Activated CD8-positive, alpha-beta memory T cell treated with anti-CD3 and anti-CD28 coated beads for 24 hours (primary cell): Measurements from ENCODE around the gene AP2A2.
"Not testable (repeated sequence)": the region's sequence is repeated elsewhere in the genome, so short reads cannot be mapped to it uniquely, and the experiment has no call there.

Experiments used
- DNase-seq: peaks from one replicate; pipeline ENCODE4 v3.0.0-alpha.2; 2020

The AP2A2 gene

DNA sequence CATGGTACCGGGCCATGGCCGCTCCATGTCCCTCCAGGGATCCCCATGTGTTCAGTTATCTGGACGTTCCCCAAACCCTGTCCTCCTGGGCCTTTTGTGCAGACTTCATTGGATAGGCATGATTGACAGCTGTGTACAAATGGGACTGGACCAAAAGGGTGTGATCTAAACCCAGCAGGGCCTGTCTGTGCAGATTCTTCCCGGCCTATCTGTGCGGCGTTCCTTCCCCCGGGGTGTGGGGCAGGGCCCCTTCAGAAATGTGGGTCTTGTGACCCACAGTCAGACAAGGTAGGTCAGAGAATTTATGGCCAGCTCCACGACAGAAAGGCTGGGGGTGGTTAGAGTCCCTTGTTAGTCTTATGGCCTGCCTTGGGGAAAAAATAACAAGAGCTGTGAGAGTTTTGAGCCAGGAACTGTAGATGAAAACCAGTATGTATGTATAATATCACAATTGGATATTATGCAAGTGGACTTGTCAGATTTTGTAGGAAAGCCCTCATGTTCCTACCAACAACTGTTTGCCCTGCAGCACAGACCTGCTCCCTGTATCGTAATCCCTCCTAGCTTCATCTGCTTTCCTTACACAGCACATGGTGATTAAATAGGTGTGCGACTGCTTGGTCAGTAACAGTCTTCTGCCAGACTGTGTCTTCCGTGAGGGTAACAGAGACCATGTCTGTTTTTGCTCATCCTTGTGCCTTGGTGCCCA, 31.7 kb downstream of the AP2A2 start:
- no peak for DNase-seq

DNA sequence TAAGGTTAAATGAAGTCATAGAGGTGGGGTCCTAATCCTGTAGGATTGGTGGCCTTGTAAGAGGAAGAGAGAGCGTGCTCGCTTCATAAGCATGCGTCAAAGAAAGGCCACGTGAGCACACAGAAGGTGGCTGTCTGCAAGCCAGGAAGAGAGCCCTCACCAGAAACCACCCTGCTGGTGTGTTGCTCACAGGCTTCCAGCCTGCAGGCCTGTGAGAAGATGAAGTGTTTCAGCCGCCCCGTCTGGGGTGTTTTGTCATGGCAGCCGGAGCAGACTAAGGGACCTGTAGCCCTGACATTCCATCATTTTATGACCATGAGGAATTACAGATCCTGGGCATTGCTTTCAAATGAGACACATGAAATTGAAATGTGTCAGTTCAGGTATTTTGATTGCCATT, 32.4 kb downstream of the AP2A2 start:
- no peak for DNase-seq

DNA sequence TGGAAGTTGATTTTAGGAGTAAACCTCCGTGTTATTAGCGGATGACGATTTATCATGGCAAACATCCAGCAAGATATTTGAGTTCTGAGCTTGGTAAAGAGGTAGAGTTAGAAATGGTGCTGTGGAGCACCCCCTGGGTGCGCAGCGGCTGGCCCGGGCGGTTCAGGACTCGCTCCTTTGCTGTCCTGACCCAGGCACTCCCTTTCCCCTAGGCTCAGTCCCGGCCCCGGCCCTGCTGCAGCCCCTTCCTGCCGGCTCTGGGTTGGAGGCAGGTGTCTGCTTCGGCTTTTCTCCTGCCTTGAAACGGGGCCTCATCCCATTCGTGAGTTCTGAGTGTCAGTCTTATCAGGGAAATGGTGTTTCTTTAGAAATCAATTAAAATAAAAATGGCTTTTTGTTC, 33.4 kb downstream of the AP2A2 start:
- DNase-seq = no peak

DNA sequence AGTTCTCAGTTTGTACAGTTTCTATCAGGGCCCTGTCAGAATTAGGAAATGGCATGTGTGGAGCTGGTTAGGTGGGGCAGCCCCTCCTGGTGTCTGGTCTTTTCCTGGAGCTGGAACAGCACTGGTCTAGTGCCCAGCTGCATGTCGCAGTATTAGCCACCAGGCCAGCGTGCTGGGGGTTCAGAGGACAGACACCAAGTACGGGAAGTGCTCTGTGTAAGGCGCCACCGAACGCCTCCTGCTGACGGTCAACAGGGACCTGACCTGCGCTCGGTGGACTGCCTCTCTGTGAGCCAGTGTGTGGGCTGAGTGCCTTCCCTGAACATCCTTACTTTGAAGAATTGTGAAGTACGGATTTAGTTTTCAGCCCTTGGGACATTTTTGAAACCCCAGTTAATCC, 33.9 kb downstream of the AP2A2 start:
- DNase-seq = no peak

DNA sequence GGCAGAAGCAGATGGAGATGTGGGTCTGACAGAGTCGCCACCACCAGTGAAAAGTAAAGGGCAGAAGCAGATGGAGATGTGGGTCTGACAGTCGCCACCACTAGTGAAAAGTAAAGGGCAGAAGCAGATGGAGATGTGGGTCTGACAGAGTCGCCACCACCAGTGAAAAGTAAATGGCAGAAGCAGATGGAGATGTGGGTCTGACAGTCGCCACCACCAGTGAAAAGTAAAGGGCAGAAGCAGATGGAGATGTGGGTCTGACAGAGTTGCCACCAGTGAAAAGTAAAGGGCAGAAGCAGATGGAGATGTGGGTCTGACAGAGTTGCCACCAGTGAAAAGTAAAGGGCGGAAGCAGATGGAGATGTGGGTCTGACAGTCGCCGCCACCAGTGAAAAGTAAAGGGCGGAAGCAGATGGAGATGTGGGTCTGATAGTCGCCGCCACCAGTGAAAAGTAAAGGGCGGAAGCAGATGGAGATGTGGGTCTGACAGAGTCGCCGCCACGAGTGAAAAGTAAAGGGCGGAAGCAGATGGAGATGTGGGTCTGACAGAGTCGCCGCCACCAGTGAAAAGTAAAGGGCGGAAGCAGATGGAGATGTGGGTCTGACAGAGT, 35.7 kb downstream of the AP2A2 start:
- DNase-seq = not testable (repeated sequence)

DNA sequence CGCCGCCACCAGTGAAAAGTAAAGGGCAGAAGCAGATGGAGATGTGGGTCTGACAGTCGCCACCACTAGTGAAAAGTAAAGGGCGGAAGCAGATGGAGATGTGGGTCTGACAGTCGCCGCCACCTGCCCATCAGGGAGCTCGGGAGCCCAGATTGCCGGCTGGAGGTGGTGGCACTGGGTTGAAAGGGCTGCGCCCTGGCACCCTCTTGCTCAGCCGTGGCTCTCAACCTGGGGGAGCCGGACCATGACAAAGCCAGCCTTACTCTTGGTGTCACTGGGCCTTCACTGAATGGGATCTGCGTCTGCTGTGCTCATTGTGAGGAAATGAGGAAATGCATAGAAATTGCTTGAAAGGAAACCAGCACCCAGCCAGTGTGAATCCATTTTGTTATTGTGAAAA, 36.3 kb downstream of the AP2A2 start:
- no peak for DNase-seq

DNA sequence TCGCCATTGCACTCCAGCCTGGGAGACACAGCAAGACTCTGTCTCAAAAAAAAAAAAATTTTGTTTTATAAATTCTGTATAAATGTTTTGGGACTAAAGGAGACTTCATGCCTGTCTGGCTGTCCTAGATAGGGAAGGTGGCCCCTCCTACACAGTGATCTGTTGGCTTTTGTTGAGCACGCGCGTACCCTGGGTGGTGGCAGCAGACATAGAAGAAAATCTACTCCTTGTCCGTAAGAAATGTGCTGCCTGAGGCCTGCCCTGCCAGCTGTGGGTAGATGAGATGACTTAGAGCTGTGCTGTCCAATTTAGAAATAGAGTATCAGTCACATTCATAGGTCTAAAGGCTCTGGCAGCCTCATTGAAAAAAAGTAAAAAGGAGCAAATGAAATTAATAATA, 37.0 kb downstream of the AP2A2 start:
- no peak for DNase-seq

DNA sequence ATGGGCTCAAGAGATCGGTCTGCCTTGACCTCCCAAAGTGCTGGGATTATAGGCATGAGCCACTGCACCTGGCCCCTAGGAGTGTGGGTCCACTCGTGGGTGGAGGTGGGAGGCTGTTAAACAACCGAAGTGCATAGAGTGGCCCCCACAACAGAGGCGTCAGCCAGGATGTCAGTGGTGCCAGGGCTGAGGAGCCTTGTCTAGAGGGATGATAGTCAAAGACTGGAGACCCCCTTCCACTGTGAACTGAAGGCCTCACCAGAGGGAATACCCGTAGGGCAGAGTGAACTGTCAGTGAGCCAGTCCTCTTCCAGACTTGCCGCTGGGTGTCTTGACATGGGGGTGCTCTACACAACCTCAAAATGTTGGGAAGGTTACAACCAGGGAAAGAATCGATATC, 38.2 kb downstream of the AP2A2 start:
- no peak for DNase-seq

DNA sequence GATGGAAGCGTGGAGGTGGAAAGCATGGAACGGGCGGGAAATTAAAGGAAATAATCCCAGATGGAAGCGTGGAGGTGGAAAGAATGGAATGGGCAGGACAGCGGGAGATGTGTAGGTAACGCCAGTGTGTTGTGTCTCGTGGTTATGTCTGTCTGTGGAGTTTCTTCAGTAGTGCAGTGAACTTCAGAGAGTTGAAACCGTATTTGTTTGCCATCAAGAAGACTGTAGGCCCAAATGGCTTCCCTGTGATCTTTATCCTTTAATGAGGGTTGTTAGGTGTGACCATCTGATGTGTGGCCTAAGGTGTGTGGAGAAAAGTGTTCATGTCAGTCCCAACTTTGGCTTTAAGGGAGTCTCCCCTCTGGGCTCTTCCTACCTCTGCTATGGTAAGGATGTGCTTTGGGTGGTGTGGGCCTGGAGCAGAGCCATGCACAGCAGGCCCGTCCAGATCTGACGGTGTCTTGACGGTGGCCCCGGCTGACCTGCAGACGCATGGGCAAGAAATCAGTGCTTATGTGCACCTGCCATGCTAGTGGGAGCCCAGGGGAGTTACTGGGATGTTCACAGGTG, 39.6 kb downstream of the AP2A2 start:
- no peak for DNase-seq

DNA sequence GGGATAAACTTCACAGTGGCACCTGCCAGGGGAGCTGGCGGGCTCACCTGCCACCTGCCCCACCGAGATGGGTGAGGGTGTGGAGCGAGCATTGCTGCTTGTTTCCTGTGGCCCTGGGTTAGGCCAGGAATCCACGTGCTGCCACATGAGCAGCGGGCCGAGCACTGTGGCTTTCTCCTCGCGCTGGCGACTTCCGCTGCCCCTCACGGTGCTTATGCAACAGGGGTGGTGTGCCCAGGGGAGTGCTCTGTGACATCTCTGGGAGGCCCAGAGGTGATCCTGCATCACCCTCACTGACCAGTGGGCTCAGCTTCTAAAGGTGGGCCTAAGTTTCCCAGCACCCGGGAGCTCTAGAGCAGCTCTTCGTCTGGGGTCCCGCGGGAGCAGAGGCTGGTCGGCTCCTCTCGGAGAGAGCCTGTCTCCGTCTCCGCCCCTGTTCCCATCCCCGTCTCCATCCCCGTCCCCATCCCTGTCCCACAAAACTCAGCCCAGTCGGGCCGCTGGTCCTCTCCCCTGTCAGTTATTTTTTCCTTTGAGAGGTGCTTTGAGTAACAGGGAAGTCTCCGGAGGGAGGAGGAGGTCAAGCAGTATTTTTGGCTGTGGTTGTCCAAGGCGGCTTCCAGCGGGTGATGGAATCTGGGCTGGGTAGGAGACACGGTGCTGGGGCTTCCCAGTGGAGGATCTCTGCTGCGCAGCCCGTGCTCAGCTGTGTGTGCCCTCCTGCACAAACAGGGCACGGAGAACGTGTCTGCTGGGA, 42.5 kb downstream of the AP2A2 start:
- DNase-seq = no peak

DNA sequence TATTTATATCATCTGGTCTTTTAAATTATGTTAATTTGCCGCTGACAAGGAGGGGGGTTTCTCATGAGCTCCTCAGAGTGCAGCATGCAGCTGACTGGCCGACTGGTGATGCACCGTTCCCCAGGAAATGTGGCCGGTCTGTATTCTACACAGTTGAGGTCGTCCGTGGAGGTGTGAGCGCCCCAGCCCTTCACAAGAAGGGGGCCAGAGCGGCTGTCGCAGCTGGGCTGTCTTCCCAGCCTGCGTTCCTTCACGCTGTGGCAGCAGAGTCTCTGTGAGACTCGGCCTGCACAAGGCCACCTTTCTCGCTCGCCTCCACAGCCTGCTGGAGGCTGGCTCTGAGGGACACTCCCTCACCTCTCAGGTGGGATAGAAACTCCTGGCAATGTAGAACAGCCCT, 43.2 kb downstream of the AP2A2 start:
- no peak for DNase-seq

DNA sequence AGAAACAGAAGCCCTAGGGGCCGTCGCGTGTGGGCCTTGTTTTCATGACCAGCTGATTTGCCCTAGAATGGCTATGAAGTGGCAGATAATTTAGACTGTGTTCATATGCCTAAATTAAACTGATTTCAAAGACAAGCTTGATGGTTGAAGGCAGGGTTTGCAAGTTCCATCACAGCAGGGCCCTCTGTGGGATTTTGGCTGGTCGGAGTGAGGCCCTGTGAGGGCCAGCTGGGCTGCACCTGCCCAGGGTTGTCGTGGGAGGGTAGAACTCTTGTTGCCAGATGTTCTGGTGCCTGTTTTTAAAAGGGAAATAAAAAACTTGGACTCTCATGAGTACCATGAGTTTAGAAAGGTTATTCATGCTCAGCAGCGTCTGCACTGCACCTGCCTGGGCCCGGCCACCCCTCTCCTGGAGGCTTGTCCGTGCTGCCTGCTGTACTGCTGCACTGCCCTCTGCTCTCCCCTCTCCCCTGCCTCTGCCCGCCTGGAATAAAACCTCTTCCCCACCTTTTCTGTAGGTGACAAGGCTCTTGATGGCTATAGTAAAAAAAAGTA, 44.1 kb downstream of the AP2A2 start:
- DNase-seq = no peak

DNA sequence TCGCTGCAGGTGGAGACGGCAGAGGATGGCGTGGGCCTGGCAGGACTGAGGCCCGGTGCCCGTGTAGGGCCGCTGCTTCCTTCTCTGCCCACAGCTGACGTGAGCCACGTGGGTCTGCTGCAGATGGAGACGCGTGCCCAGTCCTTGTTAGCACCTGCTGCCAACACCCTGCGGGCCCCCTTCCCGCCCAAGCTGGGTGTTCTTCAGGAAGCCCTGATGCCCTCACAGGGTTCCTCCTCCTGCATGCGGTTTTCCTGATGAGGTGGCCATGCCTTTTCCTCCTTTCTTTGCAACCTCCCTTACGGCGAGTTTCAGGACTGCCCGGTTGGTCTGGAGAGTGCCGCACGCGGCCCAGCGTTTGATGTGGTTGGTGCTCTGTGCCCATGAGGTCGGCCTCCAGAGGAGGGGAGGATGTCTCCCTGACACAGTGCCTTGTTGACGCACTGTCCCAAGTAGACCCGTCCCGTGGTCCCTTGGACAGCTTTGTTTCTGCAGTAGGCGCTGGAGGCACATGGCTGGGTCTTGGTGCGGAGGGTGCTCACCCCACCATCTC, 44.7 kb downstream of the AP2A2 start:
- peak; percentile 65 for DNase-seq

DNA sequence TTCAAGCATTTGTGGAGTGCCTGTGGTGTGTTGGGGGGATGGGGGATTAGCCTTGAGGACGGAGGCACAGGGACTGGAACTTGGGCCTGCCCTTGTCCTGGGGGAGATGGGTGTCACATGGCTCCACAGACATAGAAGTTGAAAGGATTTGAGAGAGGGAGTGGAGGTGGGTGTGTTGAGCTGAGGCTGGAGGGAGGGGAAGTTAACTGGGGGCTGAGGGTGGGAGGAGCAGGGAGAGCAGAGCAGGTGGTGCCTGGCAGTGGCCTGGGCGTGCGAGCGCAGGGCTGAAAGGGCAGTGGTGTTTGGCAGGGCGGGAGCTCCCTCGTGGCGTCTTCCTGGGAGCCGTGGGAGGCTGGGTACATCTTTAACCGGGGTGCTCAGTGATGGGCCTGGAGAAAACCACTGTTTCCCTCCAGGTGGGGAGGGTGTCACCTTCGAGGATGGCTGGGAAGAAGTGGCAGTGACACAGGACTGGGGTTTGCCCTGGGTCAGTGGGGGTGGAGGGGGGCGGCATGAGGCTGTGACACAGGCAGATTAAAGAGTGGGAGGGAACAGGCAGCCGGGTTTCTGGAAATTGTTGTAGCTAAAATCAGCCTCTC, 45.5 kb downstream of the AP2A2 start:
- DNase-seq = no peak

DNA sequence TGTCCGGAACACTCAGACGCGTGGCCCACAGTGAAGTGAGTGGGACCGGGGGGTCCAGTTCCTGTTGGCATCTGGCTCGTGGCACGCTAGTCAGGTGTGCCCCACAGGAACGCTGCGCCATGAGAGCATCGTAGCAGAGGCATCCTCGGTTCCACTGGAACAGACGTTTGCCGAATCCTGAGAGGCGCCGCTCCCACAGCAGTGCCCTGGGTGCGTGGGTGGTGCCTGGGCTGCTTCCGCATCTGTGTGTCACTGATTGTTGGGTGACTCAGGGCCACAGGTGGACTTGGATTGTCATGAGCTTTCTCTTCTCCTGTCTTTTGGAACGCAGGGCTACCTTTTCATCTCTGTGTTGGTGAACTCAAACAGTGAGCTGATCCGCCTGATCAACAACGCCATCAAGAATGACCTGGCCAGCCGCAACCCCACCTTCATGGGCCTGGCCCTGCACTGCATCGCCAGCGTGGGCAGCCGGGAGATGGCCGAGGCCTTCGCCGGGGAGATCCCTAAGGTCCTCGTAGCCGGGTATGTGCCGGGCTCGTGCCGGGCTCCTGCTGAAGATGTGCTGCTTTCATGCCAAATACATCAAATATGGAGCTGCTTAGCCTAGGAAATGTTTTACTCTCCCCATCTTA, 46.2 kb downstream of the AP2A2 start:
- no peak for DNase-seq

DNA sequence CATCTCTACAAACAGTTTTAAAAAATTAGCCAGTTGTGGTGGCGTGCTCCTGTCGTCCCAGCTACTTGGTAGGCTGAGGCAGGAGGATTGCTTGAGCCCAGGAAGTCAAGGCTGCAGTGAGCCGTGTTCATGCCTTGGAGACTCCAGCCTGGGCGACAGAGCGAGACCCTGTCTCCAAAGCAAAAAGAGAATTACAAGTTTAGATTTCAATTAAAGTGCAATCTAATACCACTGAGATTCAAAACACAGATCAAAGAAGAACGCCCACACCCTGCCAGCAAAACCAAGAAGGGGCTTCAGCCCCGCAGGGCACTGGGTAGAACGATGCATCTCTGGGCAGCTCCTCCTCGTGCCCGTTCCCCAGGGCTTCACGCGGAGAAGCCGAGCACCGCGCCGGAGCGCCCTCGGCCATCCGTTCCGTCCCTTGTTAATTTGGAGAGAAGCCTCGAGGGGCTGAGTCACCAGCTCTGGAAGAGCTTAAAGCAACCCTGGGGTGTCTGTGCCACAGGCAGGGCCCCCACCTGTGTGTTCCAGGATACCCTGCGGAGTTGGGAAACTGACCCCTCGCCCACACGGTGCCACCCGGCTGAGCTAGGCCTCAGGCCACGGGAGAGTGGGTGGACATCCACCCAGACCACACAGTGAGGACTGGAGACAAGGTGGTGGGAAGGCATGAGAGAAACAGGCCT, 47.0 kb downstream of the AP2A2 start:
- DNase-seq = no peak

DNA sequence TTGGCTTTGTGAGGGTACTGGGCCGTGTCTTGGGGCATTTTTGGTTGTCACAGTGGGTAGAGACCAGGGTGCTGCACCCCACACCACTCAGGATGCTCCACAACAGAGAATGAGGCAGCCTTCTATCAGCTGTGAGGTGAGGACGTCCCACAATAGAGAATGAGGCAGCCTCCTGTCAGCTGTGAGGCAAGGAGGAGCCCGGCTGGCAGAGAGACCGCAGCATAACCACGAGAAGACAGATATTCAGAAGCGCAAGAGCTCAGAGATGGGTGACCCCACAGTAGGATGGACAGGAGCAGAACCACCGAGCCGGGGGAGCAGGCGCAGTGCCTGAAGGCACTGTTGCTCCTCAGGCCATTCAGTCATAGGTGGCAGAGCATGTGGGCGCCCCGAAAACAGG, 47.6 kb downstream of the AP2A2 start:
- DNase-seq = no peak

DNA sequence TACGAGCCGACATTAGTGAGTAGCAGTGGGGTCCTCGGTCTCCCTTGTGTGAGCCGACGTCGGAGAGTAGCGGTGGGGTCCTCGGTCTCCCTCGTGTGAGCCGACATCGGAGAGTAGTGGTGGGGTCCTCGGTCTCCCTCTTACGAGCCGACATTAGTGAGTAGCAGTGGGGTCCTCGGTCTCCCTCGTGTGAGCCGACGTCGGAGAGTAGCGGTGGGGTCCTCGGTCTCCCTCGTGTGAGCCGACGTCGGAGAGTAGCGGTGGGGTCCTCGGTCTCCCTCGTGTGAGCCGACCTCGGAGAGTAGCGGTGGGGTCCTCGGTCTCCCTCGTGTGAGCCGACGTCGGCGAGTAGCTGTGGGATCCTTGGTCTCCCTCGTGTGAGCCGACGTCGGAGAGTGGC, 49.7 kb downstream of the AP2A2 start:
- not testable (repeated sequence) for DNase-seq

DNA sequence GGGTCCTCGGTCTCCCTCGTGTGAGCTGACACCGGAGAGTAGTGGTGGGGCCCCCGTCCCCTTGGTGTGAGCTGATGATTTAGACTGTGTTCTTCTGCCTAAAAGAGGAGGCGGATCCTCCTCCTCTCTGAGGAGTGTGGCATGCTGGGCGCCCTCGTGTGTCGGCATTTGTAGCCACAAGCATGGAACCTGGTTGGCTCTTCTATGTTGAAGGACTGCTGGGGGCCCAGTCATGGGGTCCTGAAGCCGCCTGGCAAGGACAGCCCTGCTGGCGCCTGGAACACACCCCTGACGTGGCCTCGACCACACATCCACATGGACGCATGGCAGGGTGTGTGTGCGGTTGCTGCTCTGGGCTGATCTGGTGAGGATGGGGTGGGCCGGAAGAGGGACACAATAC, 50.2 kb downstream of the AP2A2 start:
- DNase-seq = no peak

DNA sequence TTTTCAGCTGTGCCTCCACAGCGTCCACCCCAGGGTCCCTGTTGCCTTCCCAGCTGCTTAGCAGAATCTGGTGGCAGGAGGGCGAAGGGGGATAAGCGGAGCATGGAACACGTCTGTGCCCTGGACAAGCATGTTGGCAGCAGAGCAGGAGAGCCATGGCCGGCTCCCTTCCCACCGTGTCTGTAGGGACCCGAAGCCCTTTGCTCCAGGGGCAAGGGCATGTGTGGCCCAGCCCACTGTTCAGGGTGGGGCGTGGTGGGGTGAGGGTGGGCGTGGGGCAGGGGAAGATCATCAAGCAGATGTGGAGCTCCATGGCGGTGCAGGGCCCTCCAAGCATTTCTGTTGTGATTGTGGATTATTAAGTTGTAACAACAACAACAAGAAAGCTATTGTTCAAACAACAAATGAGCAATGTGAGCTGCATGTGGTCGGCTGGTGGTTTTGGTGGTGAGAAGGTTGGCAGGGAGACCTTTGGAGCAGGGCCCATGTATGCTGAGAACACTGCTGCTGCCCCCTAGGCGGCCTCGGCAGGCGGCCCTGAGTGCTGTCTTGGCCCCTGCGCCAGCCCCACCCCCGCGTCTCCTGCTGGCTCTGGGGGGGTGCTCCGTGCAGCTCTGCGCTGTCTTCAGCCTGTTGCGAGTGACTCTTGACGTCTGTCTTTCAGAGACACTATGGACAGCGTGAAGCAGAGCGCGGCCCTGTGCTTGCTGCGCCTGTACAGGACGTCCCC, 50.9 kb downstream of the AP2A2 start:
- no peak for DNase-seq
